NT2/D1 (cell line): Measurements from ENCODE around the gene NAT10.

Source experiments
- YY1 ChIP-seq: IDR thresholded peaks from 2 replicates; pipeline ENCODE4 v1.6.1; 2011; ENCODE audit not compliant: insufficient read length, insufficient read depth
- ZNF274 ChIP-seq: IDR thresholded peaks from 2 replicates; pipeline ENCODE4 v1.6.1; 2011; ENCODE audit warnings: mild to moderate bottlenecking, low read depth, low read length

DNA sequence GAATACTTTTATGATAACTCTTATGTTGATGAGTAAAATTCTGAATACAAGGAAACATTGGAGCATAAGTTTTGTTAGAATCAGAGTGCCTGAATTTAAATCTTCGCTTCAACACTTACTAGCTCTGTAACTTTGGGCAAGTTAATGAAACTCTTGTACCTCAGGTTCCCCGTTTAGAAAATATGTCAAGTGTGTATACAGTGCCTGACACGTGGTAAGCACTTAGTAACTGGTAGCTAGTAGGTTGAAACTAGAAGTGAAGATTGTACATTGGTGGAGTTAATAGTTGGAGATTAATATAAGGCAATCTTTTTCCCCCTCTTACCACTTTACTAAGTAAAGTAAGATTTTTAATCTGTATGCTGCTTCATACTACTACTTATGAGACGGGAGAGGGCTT, 24.8 kb upstream of the NAT10 start:
- no peak for TF ChIP-seq ZNF274
- TF ChIP-seq YY1: no peak
